Measurements from ENCODE around the gene SCLT1.

GRCh38 chr4:128904821-128905220, 188.5 kb downstream of the SCLT1 start:
- TF ChIP-seq CTCF (IDR thresholded peaks at IDR 0.05), result no peak
- TF ChIP-seq POLR2A (IDR thresholded peaks at IDR 0.05), result no peak

Data from body of pancreas (tissue), 4 donors.